Measurements from ENCODE around the gene PPP2R5C. TPM values are rescaled to one million over a fixed set of nuclear protein-coding genes. Genes with fewer than 3 reads are reported as not detected.

The PPP2R5C gene
- total RNA-seq, 2 experiments from 2014 or later = 291 to 300 TPM

GRCh38 chr14:101808020-101808641 lies 46.6 kb downstream of the PPP2R5C start:
- Mint-ChIP-seq H3K4me3 (no peak overlapping the region), H3K4me1 (peaks cover 33% of the 10 kb centered on the region), H3K27me3 (no peaks in the 10 kb centered on the region), H3K27ac (peak overlapping the region; percentile 76), H3K36me3 (ENCODE audit: low read depth) (peaks cover 28% of the 10 kb centered on the region), H3K9me3 (no peaks in the 10 kb centered on the region)
- ChIA-PET CTCF (interaction anchor here (0.8 to 2.3 kb wide), 6 partner anchors 12 to 101 kb away, joined by 3 to 9 read pairs (median 3); no protein-coding TSS in a partner anchor), POLR2A (no interaction called here)
- no peak for DNase-seq

GRCh38 chr14:101808894-101809670 lies 47.6 kb downstream of the PPP2R5C start:
- peak overlapping the region; percentile 99 for H3K27ac Mint-ChIP-seq
- ChIA-PET POLR2A (interaction anchor here (0.6 to 2.5 kb wide), 11 partner anchors 10 to 1741 kb away, joined by 3 to 43 read pairs (median 5); no protein-coding TSS in a partner anchor), CTCF (interaction anchor here (0.6 to 2.3 kb wide), 20 partner anchors 9 to 507 kb away, joined by 3 to 9 read pairs (median 3); no protein-coding TSS in a partner anchor)
- H3K4me1 Mint-ChIP-seq = peaks cover 43% of the 10 kb centered on the region
- DNase-seq = no peak
- H3K36me3 Mint-ChIP-seq (ENCODE audit: low read depth) = peaks cover 36% of the 10 kb centered on the region
- H3K9me3 Mint-ChIP-seq = no peaks in the 10 kb centered on the region
- H3K4me3 Mint-ChIP-seq = peak overlapping the region; percentile 93
- H3K27me3 Mint-ChIP-seq = no peaks in the 10 kb centered on the region

- Mint-ChIP-seq H3K4me1 (peaks cover 51% of the 10 kb centered on the region), H3K9me3 (no peaks in the 10 kb centered on the region), H3K4me3 (peak overlapping the region; percentile 93), H3K36me3 (ENCODE audit: low read depth) (peaks cover 44% of the 10 kb centered on the region), H3K27me3 (no peaks in the 10 kb centered on the region), H3K27ac (peak overlapping the region; percentile 99)
- peak; percentile 93 for DNase-seq
- CTCF ChIA-PET = interaction anchor here (0.6 to 2.3 kb wide), 16 partner anchors 9 to 507 kb away, joined by 3 to 9 read pairs (median 4); no protein-coding TSS in a partner anchor
- POLR2A ChIA-PET = interaction anchor here (0.6 to 2.5 kb wide), 14 partner anchors 10 to 1741 kb away, joined by 3 to 43 read pairs (median 4); no protein-coding TSS in a partner anchor
Measured at GRCh38 chr14:101809671-101810514, 48.4 kb downstream of the PPP2R5C start.

GRCh38 chr14:101810897-101811621 lies 49.5 kb downstream of the PPP2R5C start:
- H3K4me3 Mint-ChIP-seq = peak overlapping the region; percentile 93
- no peaks in the 10 kb centered on the region for H3K9me3 Mint-ChIP-seq
- CTCF ChIA-PET = interaction anchor here (1.0 to 1.9 kb wide), 5 partner anchors 10 to 104 kb away, joined by 3 to 7 read pairs (median 4); no protein-coding TSS in a partner anchor
- H3K4me1 Mint-ChIP-seq = peaks cover 63% of the 10 kb centered on the region
- DNase-seq = no peak
- peaks cover 54% of the 10 kb centered on the region for H3K36me3 Mint-ChIP-seq (ENCODE audit: low read depth)
- POLR2A ChIA-PET = interaction anchor here (1.7 to 2.5 kb wide), 3 partner anchors 9 to 80 kb away, joined by 4 to 43 read pairs (median 14); no protein-coding TSS in a partner anchor
- H3K27me3 Mint-ChIP-seq = no peaks in the 10 kb centered on the region
- peak overlapping the region; percentile 99 for H3K27ac Mint-ChIP-seq

GRCh38 chr14:101812071-101812470 lies 50.6 kb downstream of the PPP2R5C start:
- Mint-ChIP-seq H3K27ac (peak overlapping the region; percentile 99), H3K4me3 (peak overlapping the region; percentile 93), H3K27me3 (no peaks in the 10 kb centered on the region), H3K4me1 (peaks cover 69% of the 10 kb centered on the region), H3K9me3 (no peaks in the 10 kb centered on the region), H3K36me3 (ENCODE audit: low read depth) (peaks cover 59% of the 10 kb centered on the region)
- CTCF ChIA-PET = interaction anchor here (1.2 to 1.4 kb wide), 3 partner anchors 10 to 19 kb away, joined by 3 to 4 read pairs (median 4); no protein-coding TSS in a partner anchor
- POLR2A ChIA-PET = no interaction called here
- peak; percentile 31 for DNase-seq

- H3K4me3 Mint-ChIP-seq = peak overlapping the region; percentile 93
- POLR2A ChIA-PET = interaction anchor here (0.8 to 2.6 kb wide), 2 partner anchors 10 to 30 kb away, joined by 3 to 13 read pairs; no protein-coding TSS in a partner anchor
- H3K4me1 Mint-ChIP-seq = peaks cover 75% of the 10 kb centered on the region
Measured at GRCh38 chr14:101813171-101813759, 51.8 kb downstream of the PPP2R5C start.

GRCh38 chr14:101813833-101814232 lies 52.3 kb downstream of the PPP2R5C start:
- Mint-ChIP-seq H3K27ac (peak overlapping the region; percentile 99), H3K4me3 (peak overlapping the region; percentile 93), H3K36me3 (ENCODE audit: low read depth) (peaks cover 73% of the 10 kb centered on the region), H3K9me3 (no peaks in the 10 kb centered on the region), H3K27me3 (no peaks in the 10 kb centered on the region), H3K4me1 (peaks cover 78% of the 10 kb centered on the region)
- DNase-seq = no peak
- CTCF ChIA-PET = interaction anchor here (0.6 to 2.9 kb wide), 7 partner anchors 10 to 537 kb away, joined by 3 to 13 read pairs (median 4); no protein-coding TSS in a partner anchor
- POLR2A ChIA-PET = interaction anchor here (0.8 to 2.6 kb wide), 2 partner anchors 9 to 30 kb away, joined by 3 to 13 read pairs; no protein-coding TSS in a partner anchor

More at GRCh38 chr14:101813171-101813759, 51.8 kb downstream of the PPP2R5C start:
- Mint-ChIP-seq H3K27me3 (no peaks in the 10 kb centered on the region), H3K9me3 (no peaks in the 10 kb centered on the region), H3K36me3 (ENCODE audit: low read depth) (peaks cover 69% of the 10 kb centered on the region), H3K27ac (peak overlapping the region; percentile 99)
- CTCF ChIA-PET = interaction anchor here (0.7 to 2.9 kb wide), 7 partner anchors 8 to 107 kb away, joined by 3 to 13 read pairs (median 4); no protein-coding TSS in a partner anchor
- no peak for DNase-seq

- H3K4me3 Mint-ChIP-seq = peak overlapping the region; percentile 93
- peak overlapping the region; percentile 99 for H3K27ac Mint-ChIP-seq
- no peaks in the 10 kb centered on the region for H3K27me3 Mint-ChIP-seq
- peak; percentile 25 for DNase-seq
- H3K9me3 Mint-ChIP-seq = no peaks in the 10 kb centered on the region
- peaks cover 81% of the 10 kb centered on the region for H3K4me1 Mint-ChIP-seq
- H3K36me3 Mint-ChIP-seq (ENCODE audit: low read depth) = peaks cover 81% of the 10 kb centered on the region
- POLR2A ChIA-PET = interaction anchor here (0.5 to 2.6 kb wide), 3 partner anchors 8 to 666 kb away, joined by 4 to 13 read pairs (median 5); no protein-coding TSS in a partner anchor
- CTCF ChIA-PET = interaction anchor here (0.6 to 2.9 kb wide), 7 partner anchors 9 to 791 kb away, joined by 3 to 13 read pairs (median 5); no protein-coding TSS in a partner anchor
Measured at GRCh38 chr14:101814934-101815333, 53.4 kb downstream of the PPP2R5C start.

GRCh38 chr14:101815994-101816393 lies 54.5 kb downstream of the PPP2R5C start:
- no peaks in the 10 kb centered on the region for H3K27me3 Mint-ChIP-seq
- ChIA-PET CTCF (interaction anchor here (1.5 to 2.4 kb wide), 4 partner anchors 37 to 52 kb away, joined by 3 to 6 read pairs (median 4); no protein-coding TSS in a partner anchor), POLR2A (interaction anchor here (2.6 kb wide), 1 partner anchor 7 kb away, joined by 13 read pairs; no protein-coding TSS in a partner anchor)
- H3K27ac Mint-ChIP-seq = peak overlapping the region; percentile 99
- H3K36me3 Mint-ChIP-seq (ENCODE audit: low read depth) = peaks cover 81% of the 10 kb centered on the region
- no peak for DNase-seq
- peaks cover 85% of the 10 kb centered on the region for H3K4me1 Mint-ChIP-seq
- H3K4me3 Mint-ChIP-seq = peak overlapping the region; percentile 93
- H3K9me3 Mint-ChIP-seq = no peaks in the 10 kb centered on the region

GRCh38 chr14:101817501-101818001 lies 56.0 kb downstream of the PPP2R5C start:
- CTCF ChIA-PET = interaction anchor here (1.3 to 2.4 kb wide), 3 partner anchors 47 to 106 kb away, joined by 3 to 6 read pairs (median 3); no protein-coding TSS in a partner anchor

More at GRCh38 chr14:101817501-101818001, 56.0 kb downstream of the PPP2R5C start:
- H3K27me3 Mint-ChIP-seq = no peaks in the 10 kb centered on the region
- no peaks in the 10 kb centered on the region for H3K9me3 Mint-ChIP-seq
- DNase-seq = peak; percentile 52
- peaks cover 88% of the 10 kb centered on the region for H3K4me1 Mint-ChIP-seq
- H3K4me3 Mint-ChIP-seq = peak overlapping the region; percentile 79
- peaks cover 80% of the 10 kb centered on the region for H3K36me3 Mint-ChIP-seq (ENCODE audit: low read depth)
- POLR2A ChIA-PET = no interaction called here
- H3K27ac Mint-ChIP-seq = peak overlapping the region; percentile 100
